Activated CD4-positive, CD25-positive, alpha-beta regulatory T cell treated with anti-CD3 and anti-CD28 coated beads, Interleukin-2, amount 50 U/mL, for 72 hours (primary cell): ENCODE measurements around the gene CDC42.

Experiments
- DNase-seq: peaks from one replicate; pipeline ENCODE4 v3.0.0; 2021

The CDC42 gene

GRCh38 chr1:22038036-22038435 is 14.5 kb upstream of the CDC42 start:
- DNase-seq = no peak

- DNase-seq = peak; percentile 78
Measured at GRCh38 chr1:22039594-22040285, 12.8 kb upstream of the CDC42 start.

GRCh38 chr1:22040286-22040623 is 12.3 kb upstream of the CDC42 start:
- no peak for DNase-seq

- DNase-seq = no peak
Measured at GRCh38 chr1:22041505-22041904, 11.0 kb upstream of the CDC42 start.

GRCh38 chr1:22043198-22043769 is 9.2 kb upstream of the CDC42 start:
- no peak for DNase-seq

GRCh38 chr1:22044690-22045420 is 7.7 kb upstream of the CDC42 start:
- no peak for DNase-seq

GRCh38 chr1:22045604-22046228 is 6.8 kb upstream of the CDC42 start:
- DNase-seq = no peak

GRCh38 chr1:22048351-22049192 is 3.9 kb upstream of the CDC42 start:
- no peak for DNase-seq

GRCh38 chr1:22050330-22050729 is 2.2 kb upstream of the CDC42 start:
- DNase-seq = no peak

GRCh38 chr1:22051607-22052114 is 848 bp upstream of the CDC42 start:
- DNase-seq = no peak

GRCh38 chr1:22053017-22053860 is 730 bp downstream of the CDC42 start:
- peak; percentile 71 for DNase-seq

- no peak for DNase-seq
Measured at GRCh38 chr1:22053861-22054770, 1.6 kb downstream of the CDC42 start.

GRCh38 chr1:22055463-22055862 is 3.0 kb downstream of the CDC42 start:
- no peak for DNase-seq

- no peak for DNase-seq
Measured at GRCh38 chr1:22056043-22056442, 3.5 kb downstream of the CDC42 start.

GRCh38 chr1:22056936-22057335 is 4.4 kb downstream of the CDC42 start:
- no peak for DNase-seq

- no peak for DNase-seq
Measured at GRCh38 chr1:22057861-22058260, 5.4 kb downstream of the CDC42 start.

- no peak for DNase-seq
Measured at GRCh38 chr1:22064751-22065402, 12.4 kb downstream of the CDC42 start.

GRCh38 chr1:22071511-22071910 is 19.0 kb downstream of the CDC42 start:
- DNase-seq = no peak

- no peak for DNase-seq
Measured at GRCh38 chr1:22074803-22075202, 22.3 kb downstream of the CDC42 start.

GRCh38 chr1:22075718-22076117 is 23.2 kb downstream of the CDC42 start:
- no peak for DNase-seq
